ENCODE data around the gene FKBP9.
A peak's percentile ranks its signal among the peaks of the same experiment; 100 is the strongest.

Gene FKBP9

DNA sequence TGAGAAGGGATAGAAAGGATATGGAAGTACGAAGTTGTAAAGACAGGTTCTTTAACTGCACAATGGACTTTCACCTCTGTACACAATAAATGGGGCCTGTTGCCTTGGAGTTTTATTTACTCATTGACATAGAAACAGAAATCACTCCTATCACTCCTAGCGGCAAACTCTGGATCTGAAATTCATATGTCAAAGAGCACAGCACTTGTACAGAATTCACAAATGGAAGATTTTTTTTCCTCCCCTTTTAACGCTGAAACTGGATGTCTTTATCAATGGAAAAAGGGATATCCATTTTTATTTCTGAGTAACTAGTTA lies 87.1 kb downstream of the FKBP9 start:
- TF ChIP-seq CTCF (conservative IDR thresholded peaks at IDR 0.05; ENCODE audit: low read depth, low read length): no peak
- no peak overlapping the region for H3K4me3 ChIP-seq (ENCODE audit: low read length)
- DNase-seq (ENCODE audit: low read depth): no peak

- DNase-seq (ENCODE audit: low read depth): no peak
- no peak for TF ChIP-seq CTCF (conservative IDR thresholded peaks at IDR 0.05; ENCODE audit: low read depth, low read length)
- no peak overlapping the region for H3K4me3 ChIP-seq (ENCODE audit: low read length)
Measured at GRCh38 chr7:33044986-33045385, 87.7 kb downstream of the FKBP9 start.

DNA sequence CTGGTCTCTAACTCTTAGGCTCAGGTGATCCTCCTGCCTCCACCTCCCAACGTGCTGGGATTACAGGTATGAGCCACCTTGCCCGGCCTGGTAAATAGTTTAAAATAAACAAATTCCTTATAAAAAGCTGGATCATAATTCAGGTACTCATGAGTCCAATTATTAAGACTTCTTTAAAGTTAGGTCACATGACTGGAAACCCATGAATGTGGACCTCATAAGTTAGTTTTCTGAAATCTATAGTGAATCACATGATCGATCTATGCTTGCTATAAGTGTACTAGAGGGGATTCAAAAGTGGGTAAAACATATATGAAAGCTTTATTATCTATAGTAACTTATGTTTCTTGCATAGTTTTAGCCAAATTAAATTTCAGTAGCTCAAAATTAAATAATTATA lies 91.0 kb downstream of the FKBP9 start:
- TF ChIP-seq CTCF (conservative IDR thresholded peaks at IDR 0.05; ENCODE audit: low read depth, low read length): no peak
- no peak for DNase-seq (ENCODE audit: low read depth)
- H3K4me3 ChIP-seq (ENCODE audit: low read length): no peak overlapping the region

GRCh38 chr7:33048704-33049103 lies 91.5 kb downstream of the FKBP9 start:
- no peak for DNase-seq (ENCODE audit: low read depth)
- H3K4me3 ChIP-seq (ENCODE audit: low read length): no peak overlapping the region
- no peak for TF ChIP-seq CTCF (conservative IDR thresholded peaks at IDR 0.05; ENCODE audit: low read depth, low read length)

GRCh38 chr7:33050535-33051318 lies 93.5 kb downstream of the FKBP9 start:
- no peak overlapping the region for H3K4me3 ChIP-seq (ENCODE audit: low read length)
- DNase-seq (ENCODE audit: low read depth): no peak
- peak; percentile 69 for TF ChIP-seq CTCF (conservative IDR thresholded peaks at IDR 0.05; ENCODE audit: low read depth, low read length)

- TF ChIP-seq CTCF (conservative IDR thresholded peaks at IDR 0.05; ENCODE audit: low read depth, low read length): no peak
- DNase-seq (ENCODE audit: low read depth): no peak
- H3K4me3 ChIP-seq (ENCODE audit: low read length): no peak overlapping the region
Measured at GRCh38 chr7:33053721-33054120, 96.5 kb downstream of the FKBP9 start.

DNA sequence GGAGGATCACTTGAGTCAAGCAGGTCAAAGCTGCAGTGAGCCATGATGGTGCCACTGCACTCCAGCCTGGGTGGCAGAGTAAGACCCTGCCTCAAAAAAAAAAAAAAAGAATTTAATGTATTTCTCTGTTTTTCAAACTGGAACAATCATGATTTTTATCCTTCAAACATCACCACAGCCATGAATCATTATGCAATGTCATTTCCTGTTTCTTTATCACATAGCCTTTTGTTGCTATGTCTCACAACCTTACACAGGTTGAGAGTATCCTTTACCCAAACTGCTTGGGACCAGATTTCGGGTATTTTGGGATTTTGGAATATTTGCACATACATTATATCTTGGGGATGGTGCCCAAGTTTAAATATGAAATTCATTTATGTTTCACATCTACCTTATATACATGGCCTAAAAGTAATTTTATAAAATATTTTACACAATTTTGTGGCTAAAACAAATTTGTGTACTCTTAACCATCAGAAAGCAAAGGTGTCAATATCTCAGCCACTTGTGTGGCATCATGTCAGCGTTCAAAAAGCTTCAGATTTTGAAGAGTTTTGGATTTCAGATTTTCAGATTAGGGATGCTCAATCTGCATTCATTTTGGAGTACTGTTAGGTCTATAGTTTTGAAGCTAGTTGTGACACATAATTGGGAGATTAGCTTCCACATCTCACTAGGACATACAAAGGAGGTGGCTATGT lies 97.2 kb downstream of the FKBP9 start:
- no peak for DNase-seq (ENCODE audit: low read depth)
- no peak for TF ChIP-seq CTCF (conservative IDR thresholded peaks at IDR 0.05; ENCODE audit: low read depth, low read length)
- no peak overlapping the region for H3K4me3 ChIP-seq (ENCODE audit: low read length)
